GM10248 (cell line): ENCODE data around the gene SPATA16.
"Not testable (repeated sequence)": the region's sequence is repeated elsewhere in the genome, so short reads cannot be mapped to it uniquely, and the experiment has no call there.

ENCODE experiments used
- CTCF ChIA-PET: fragments of 300-600 bp; sonication (Branson Sonifier 250); formaldehyde crosslinking; extraction: SDS; loops from one replicate; lab custom pipeline; 2021; ENCODE audit warnings: antibody characterized with exemption; lab: Yijun Ruan, JAX
- POLR2A ChIA-PET: fragments of 350-650 bp; sonication (Branson Sonifier 250); formaldehyde crosslinking; extraction: SDS; loops from one replicate; lab custom pipeline; 2020; ENCODE audit warnings: antibody characterized with exemption; lab: Yijun Ruan, JAX
- DNase-seq: peaks from one replicate; pipeline ENCODE4 v3.0.0; 2012; ENCODE audit errors: extremely low spot score
- TF ChIP-seq, protein P1 (sequence below): IDR thresholded peaks from 2 replicates; pipeline ENCODE4 v1.5.1; 2012; ENCODE audit warnings: mild to moderate bottlenecking, low read depth; ENCODE audit errors: extremely low read depth, missing control alignments, control extremely low read depth

Gene SPATA16

DNA sequence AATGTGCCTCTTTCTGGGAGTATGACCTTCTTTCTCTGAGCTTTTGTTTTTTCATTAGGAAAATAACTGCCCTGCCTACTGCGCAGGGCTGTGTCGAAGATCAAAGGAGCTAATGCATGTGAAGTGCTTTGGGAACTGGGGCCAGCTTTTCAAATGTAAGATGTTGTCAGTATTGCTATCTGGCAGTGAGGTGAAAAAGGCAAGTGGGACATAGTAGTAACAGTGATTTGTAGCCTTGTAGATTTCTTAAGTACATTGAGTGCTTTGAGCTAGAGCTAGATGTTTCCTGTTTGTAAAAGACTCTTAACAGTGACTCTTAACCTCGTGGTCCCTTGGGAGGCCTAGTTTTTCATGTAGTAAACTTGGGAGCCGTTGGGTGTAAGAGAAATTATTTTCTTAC is 264.0 kb downstream of the SPATA16 start:
- no peak for DNase-seq
- POLR2A ChIA-PET = no interaction called here
- CTCF ChIA-PET = interaction anchor here (0.8 to 1.8 kb wide), 5 partner anchors 10 to 20 kb away, joined by 3 to 6 read pairs (median 3); no protein-coding TSS in a partner anchor
- TF ChIP-seq, protein P1, sequence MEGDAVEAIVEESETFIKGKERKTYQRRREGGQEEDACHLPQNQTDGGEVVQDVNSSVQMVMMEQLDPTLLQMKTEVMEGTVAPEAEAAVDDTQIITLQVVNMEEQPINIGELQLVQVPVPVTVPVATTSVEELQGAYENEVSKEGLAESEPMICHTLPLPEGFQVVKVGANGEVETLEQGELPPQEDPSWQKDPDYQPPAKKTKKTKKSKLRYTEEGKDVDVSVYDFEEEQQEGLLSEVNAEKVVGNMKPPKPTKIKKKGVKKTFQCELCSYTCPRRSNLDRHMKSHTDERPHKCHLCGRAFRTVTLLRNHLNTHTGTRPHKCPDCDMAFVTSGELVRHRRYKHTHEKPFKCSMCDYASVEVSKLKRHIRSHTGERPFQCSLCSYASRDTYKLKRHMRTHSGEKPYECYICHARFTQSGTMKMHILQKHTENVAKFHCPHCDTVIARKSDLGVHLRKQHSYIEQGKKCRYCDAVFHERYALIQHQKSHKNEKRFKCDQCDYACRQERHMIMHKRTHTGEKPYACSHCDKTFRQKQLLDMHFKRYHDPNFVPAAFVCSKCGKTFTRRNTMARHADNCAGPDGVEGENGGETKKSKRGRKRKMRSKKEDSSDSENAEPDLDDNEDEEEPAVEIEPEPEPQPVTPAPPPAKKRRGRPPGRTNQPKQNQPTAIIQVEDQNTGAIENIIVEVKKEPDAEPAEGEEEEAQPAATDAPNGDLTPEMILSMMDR = no peak

DNA sequence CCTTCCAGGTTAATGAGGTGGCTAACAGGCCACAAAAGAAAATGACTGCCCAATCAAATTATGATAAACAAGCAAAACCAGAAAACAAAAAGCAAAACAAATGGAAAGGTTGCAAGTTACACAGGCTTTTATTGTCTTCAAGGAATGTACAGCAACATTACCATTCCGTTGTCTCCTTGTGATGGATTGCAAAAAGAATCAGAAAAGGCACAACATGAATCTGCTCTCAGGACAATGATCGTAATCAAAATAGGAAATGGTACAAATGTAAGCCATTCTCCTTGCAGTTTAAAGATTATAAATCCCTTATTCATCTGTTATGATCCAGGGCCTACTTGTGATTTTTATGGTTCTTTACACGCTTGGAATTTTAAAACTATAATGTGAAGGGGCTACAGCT is 264.7 kb downstream of the SPATA16 start:
- POLR2A ChIA-PET = no interaction called here
- CTCF ChIA-PET = interaction anchor here (1.7 to 1.8 kb wide), 2 partner anchors 9 to 18 kb away, joined by 5 to 6 read pairs; no protein-coding TSS in a partner anchor
- TF ChIP-seq, protein P1 = no peak
- no peak for DNase-seq

- TF ChIP-seq, protein P1 = no peak
- POLR2A ChIA-PET = no interaction called here
- DNase-seq = no peak
- CTCF ChIA-PET = no interaction called here
Observed at GRCh38 chr3:172875039-172875438, 266.0 kb downstream of the SPATA16 start.

- POLR2A ChIA-PET = no interaction called here
- CTCF ChIA-PET = interaction anchor here (0.7 kb wide), 1 partner anchor 15 kb away, joined by 3 read pairs; no protein-coding TSS in a partner anchor
- TF ChIP-seq, protein P1 = no peak
- DNase-seq = no peak
Observed at GRCh38 chr3:172869784-172870518, 271.1 kb downstream of the SPATA16 start.

DNA sequence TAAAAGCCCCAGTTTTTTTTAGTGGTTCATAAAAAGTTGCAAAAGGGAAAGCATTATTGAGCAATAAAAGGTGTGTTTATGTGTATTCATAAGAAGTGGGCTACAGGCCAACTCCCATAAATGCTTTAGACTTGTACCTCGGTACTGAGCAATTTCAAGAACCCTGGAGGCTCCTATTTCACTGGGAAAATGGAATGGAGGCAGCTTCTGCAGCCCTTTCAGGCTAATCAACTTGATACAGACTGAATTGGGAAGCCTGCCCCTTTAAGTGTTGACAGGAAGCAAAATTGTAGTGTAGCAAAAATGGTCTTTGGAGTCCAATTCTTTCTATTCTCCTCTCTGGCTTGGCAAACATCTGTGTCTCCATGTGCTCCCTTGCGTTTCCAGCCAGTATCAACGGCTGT is 271.7 kb downstream of the SPATA16 start:
- DNase-seq = no peak
- POLR2A ChIA-PET = no interaction called here
- CTCF ChIA-PET = no interaction called here
- TF ChIP-seq, protein P1 = no peak

- POLR2A ChIA-PET = no interaction called here
- no peak for DNase-seq
- TF ChIP-seq, protein P1 = no peak
- CTCF ChIA-PET = interaction anchor here (1.2 kb wide), 1 partner anchor 13 kb away, joined by 3 read pairs; no protein-coding TSS in a partner anchor
Observed at GRCh38 chr3:172868582-172869200, 272.3 kb downstream of the SPATA16 start.

GRCh38 chr3:172866726-172867350 is 274.2 kb downstream of the SPATA16 start:
- CTCF ChIA-PET = interaction anchor here (2.1 kb wide), 1 partner anchor 10 kb away, joined by 6 read pairs; no protein-coding TSS in a partner anchor
- POLR2A ChIA-PET = not testable (repeated sequence)

More at GRCh38 chr3:172866726-172867350, 274.2 kb downstream of the SPATA16 start:
- not testable (repeated sequence) for DNase-seq
